PFSK-1 (cell line): ENCODE data around the gene ECE1.

Experiments
- POLR2AphosphoS5 ChIP-seq: IDR thresholded peaks from 2 replicates; pipeline ENCODE4 v1.6.1; 2012; ENCODE audit warnings: low read depth, mild to moderate bottlenecking, control low read depth, low read length, moderate library complexity
- REST ChIP-seq, 2 experiments: IDR thresholded peaks; 2 replicates each; pipeline versions ENCODE4 v1.6.1 to v1.8.0; 2011 to 2012; ENCODE audit warnings: low read depth in 2 of 2, low read length in 2 of 2, control low read depth in 1 of 2, inconsistent platforms in 1 of 2, mild to moderate bottlenecking in 1 of 2, moderate library complexity in 1 of 2; ENCODE audit not compliant: insufficient read depth in 1 of 2
- SIN3A ChIP-seq: IDR thresholded peaks from 2 replicates; pipeline ENCODE4 v1.6.1; 2012; ENCODE audit warnings: mild to moderate bottlenecking, low read length, moderate library complexity, borderline replicate concordance; ENCODE audit not compliant: insufficient read depth
- TAF1 ChIP-seq: IDR thresholded peaks from 2 replicates; pipeline ENCODE4 v1.6.1; 2012; ENCODE audit warnings: low read length, control low read depth, borderline replicate concordance; ENCODE audit not compliant: insufficient read depth

GRCh38 chr1:21334214-21335087 is 44.2 kb upstream of the ECE1 start:
- TF ChIP-seq REST (IDR thresholded peaks at IDR 0.05; ENCODE audit: insufficient read depth in 1 of 2, low read depth in 2 of 2, low read length in 2 of 2) (no peak), POLR2AphosphoS5 (no peak), SIN3A (no peak), TAF1 (no peak)
